ENCODE measurements around the gene RASSF8. TPM values are rescaled to one million over a fixed set of nuclear protein-coding genes. Genes with fewer than 3 reads are reported as not detected.

Gene RASSF8, protein sequence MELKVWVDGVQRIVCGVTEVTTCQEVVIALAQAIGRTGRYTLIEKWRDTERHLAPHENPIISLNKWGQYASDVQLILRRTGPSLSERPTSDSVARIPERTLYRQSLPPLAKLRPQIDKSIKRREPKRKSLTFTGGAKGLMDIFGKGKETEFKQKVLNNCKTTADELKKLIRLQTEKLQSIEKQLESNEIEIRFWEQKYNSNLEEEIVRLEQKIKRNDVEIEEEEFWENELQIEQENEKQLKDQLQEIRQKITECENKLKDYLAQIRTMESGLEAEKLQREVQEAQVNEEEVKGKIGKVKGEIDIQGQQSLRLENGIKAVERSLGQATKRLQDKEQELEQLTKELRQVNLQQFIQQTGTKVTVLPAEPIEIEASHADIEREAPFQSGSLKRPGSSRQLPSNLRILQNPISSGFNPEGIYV
- total RNA-seq, result not detected
- not detected for polyA plus RNA-seq

GRCh38 chr12:25958428-25959070 is at the start of gene RASSF8:
RASSF8 (plus strand) TSS chr12:25958682; CDS start chr12:26055344, 96,662 bp downstream.
- no peaks in the 10 kb centered on the region for H3K36me3 Mint-ChIP-seq
- peaks cover 7 to 31% (median 14%) of the 10 kb centered on the region in 4 donors for H3K4me1 Mint-ChIP-seq
- Histone ChIP-seq H3K36me3 (ENCODE audit: insufficient read depth, low read length) (no peaks in the 10 kb centered on the region), H3K27ac (ENCODE audit: low read depth, low read length) (no peak within 1 kb of the TSS), H3K4me3 (ENCODE audit: low read length in 2 of 2) (peak within 1 kb of the TSS in 1 of 2 donors; percentile 11), H3K4me1 (ENCODE audit: insufficient read depth, low read length) (peaks cover 17% of the 10 kb centered on the region), H3K27me3 (ENCODE audit: insufficient read depth, low read length) (peaks cover 17% of the 10 kb centered on the region), H3K9me3 (ENCODE audit: control insufficient read depth in 1 of 2, low read length in 2 of 2) (no peaks in the 10 kb centered on the region)
- ChIA-PET POLR2A (ENCODE audit: partially characterized antibody) (no interaction called here), CTCF (ENCODE audit: partially characterized antibody) (no interaction called here)
- DNase-seq, result no peak
- H3K27me3 Mint-ChIP-seq, result peaks cover 41 to 49% of the 10 kb centered on the region in 2 donors
- no peak within 1 kb of the TSS for H3K27ac Mint-ChIP-seq
- peaks cover 0 to 5% (median 0%) of the 10 kb centered on the region in 8 donors for H3K9me3 Mint-ChIP-seq
- peak within 1 kb of the TSS; percentile 63 to 81 (median 72) for H3K4me3 Mint-ChIP-seq
- intact Hi-C loops (cut with micrococcal nuclease), result no loop called here

GRCh38 chr12:25914551-25914950 is 43.9 kb upstream of the RASSF8 start:
- no peak overlapping the region for H3K4me3 ChIP-seq (ENCODE audit: low read length in 2 of 2)
- H3K27me3 ChIP-seq (ENCODE audit: insufficient read depth, low read length), result no peaks in the 10 kb centered on the region
- H3K36me3 ChIP-seq (ENCODE audit: insufficient read depth, low read length), result no peaks in the 10 kb centered on the region
- ChIA-PET CTCF (ENCODE audit: partially characterized antibody) (no interaction called here), POLR2A (ENCODE audit: partially characterized antibody) (no interaction called here)
- no peaks in the 10 kb centered on the region for H3K9me3 ChIP-seq (ENCODE audit: control insufficient read depth in 1 of 2, low read length in 2 of 2)
- H3K27ac ChIP-seq (ENCODE audit: low read depth, low read length), result no peak overlapping the region
- H3K27ac Mint-ChIP-seq, result no peak overlapping the region
- H3K9me3 Mint-ChIP-seq, result peaks cover 0 to 4% (median 0%) of the 10 kb centered on the region in 8 donors
- DNase-seq, result no peak
- intact Hi-C loops (cut with micrococcal nuclease), result no loop called here
- H3K4me1 ChIP-seq (ENCODE audit: insufficient read depth, low read length), result no peaks in the 10 kb centered on the region
- peaks cover 3 to 7% of the 10 kb centered on the region in 2 donors for H3K27me3 Mint-ChIP-seq
- H3K36me3 Mint-ChIP-seq, result no peaks in the 10 kb centered on the region
- no peaks in the 10 kb centered on the region for H3K4me1 Mint-ChIP-seq
- H3K4me3 Mint-ChIP-seq, result no peak overlapping the region

GRCh38 chr12:25924491-25925001 is 33.9 kb upstream of the RASSF8 start:
- Histone ChIP-seq H3K36me3 (ENCODE audit: insufficient read depth, low read length) (no peaks in the 10 kb centered on the region), H3K27ac (ENCODE audit: low read depth, low read length) (no peak overlapping the region), H3K27me3 (ENCODE audit: insufficient read depth, low read length) (no peaks in the 10 kb centered on the region), H3K4me1 (ENCODE audit: insufficient read depth, low read length) (no peaks in the 10 kb centered on the region), H3K9me3 (ENCODE audit: control insufficient read depth in 1 of 2, low read length in 2 of 2) (no peaks in the 10 kb centered on the region), H3K4me3 (ENCODE audit: low read length in 2 of 2) (no peak overlapping the region)
- no peaks in the 10 kb centered on the region for H3K4me1 Mint-ChIP-seq
- no peak for DNase-seq
- no peak overlapping the region for H3K27ac Mint-ChIP-seq
- H3K36me3 Mint-ChIP-seq, result no peaks in the 10 kb centered on the region
- POLR2A ChIA-PET (ENCODE audit: partially characterized antibody), result no interaction called here
- intact Hi-C loops (cut with micrococcal nuclease), result no loop called here
- H3K27me3 Mint-ChIP-seq, result no peaks in the 10 kb centered on the region
- CTCF ChIA-PET (ENCODE audit: partially characterized antibody), result no interaction called here
- H3K4me3 Mint-ChIP-seq, result no peak overlapping the region
- H3K9me3 Mint-ChIP-seq, result peaks cover 0 to 4% (median 0%) of the 10 kb centered on the region in 8 donors

DNA sequence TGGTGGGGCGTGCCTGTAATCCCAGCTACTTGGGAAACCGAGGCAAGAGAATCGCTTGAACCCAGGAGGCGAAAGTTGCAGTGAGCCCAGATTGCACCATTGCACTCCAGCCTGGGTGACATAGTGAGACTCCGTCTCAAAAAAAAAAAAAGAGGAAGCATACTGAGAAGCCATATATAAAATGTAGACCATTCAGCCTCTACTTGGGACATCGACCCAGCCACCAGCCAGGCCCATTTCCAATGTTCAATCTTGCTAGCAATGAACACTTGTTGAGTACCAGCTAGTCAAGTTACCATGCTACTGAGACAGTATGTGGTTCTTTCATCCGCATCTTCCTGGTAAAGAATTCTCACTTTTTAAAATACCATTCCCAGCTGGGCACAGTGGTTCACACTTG is 33.4 kb upstream of the RASSF8 start:
- CTCF ChIA-PET (ENCODE audit: partially characterized antibody), result no interaction called here
- intact Hi-C loops (cut with micrococcal nuclease), result no loop called here
- H3K36me3 Mint-ChIP-seq, result no peaks in the 10 kb centered on the region

GRCh38 chr12:25926536-25926935 is 31.9 kb upstream of the RASSF8 start:
- Histone ChIP-seq H3K4me3 (ENCODE audit: low read length in 2 of 2) (no peak overlapping the region), H3K9me3 (ENCODE audit: control insufficient read depth in 1 of 2, low read length in 2 of 2) (no peaks in the 10 kb centered on the region), H3K4me1 (ENCODE audit: insufficient read depth, low read length) (no peaks in the 10 kb centered on the region), H3K27me3 (ENCODE audit: insufficient read depth, low read length) (no peaks in the 10 kb centered on the region), H3K36me3 (ENCODE audit: insufficient read depth, low read length) (no peaks in the 10 kb centered on the region), H3K27ac (ENCODE audit: low read depth, low read length) (no peak overlapping the region)
- intact Hi-C loops (cut with micrococcal nuclease), result no loop called here
- Mint-ChIP-seq H3K4me1 (no peaks in the 10 kb centered on the region), H3K27ac (no peak overlapping the region), H3K36me3 (no peaks in the 10 kb centered on the region), H3K9me3 (peaks cover 0 to 4% (median 0%) of the 10 kb centered on the region in 8 donors), H3K4me3 (no peak overlapping the region), H3K27me3 (no peaks in the 10 kb centered on the region)
- POLR2A ChIA-PET (ENCODE audit: partially characterized antibody), result no interaction called here
- DNase-seq, result no peak
- CTCF ChIA-PET (ENCODE audit: partially characterized antibody), result no interaction called here

More for the DNA sequence above, 33.4 kb upstream of the RASSF8 start:
- H3K9me3 ChIP-seq (ENCODE audit: control insufficient read depth in 1 of 2, low read length in 2 of 2), result no peaks in the 10 kb centered on the region
- Mint-ChIP-seq H3K27ac (no peak overlapping the region), H3K27me3 (no peaks in the 10 kb centered on the region), H3K9me3 (peaks cover 0 to 4% (median 0%) of the 10 kb centered on the region in 8 donors), H3K4me3 (no peak overlapping the region), H3K4me1 (no peaks in the 10 kb centered on the region)
- no peak overlapping the region for H3K27ac ChIP-seq (ENCODE audit: low read depth, low read length)
- POLR2A ChIA-PET (ENCODE audit: partially characterized antibody), result no interaction called here
- no peaks in the 10 kb centered on the region for H3K4me1 ChIP-seq (ENCODE audit: insufficient read depth, low read length)
- no peak overlapping the region for H3K4me3 ChIP-seq (ENCODE audit: low read length in 2 of 2)
- no peaks in the 10 kb centered on the region for H3K36me3 ChIP-seq (ENCODE audit: insufficient read depth, low read length)
- DNase-seq, result no peak
- H3K27me3 ChIP-seq (ENCODE audit: insufficient read depth, low read length), result no peaks in the 10 kb centered on the region

DNA sequence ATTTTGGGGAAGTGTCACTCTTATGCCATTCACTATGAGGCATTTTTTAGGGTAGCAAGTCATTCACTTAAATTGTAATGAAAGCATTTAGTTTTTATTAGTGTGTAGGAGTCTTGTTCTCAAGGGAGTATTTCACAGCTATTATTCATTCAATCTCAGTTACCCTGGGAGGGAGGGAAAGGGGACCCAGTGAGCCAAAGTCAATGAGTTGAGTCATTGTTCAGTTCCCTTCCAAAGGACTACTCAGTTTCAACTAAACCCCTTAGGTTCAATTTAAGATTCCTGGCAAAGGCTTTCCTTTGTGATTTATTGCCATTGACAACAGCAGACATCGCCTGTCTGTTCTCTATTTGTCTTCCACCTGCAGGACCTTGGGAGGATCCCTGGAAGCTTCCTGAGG is 29.3 kb upstream of the RASSF8 start:
- Histone ChIP-seq H3K9me3 (ENCODE audit: control insufficient read depth in 1 of 2, low read length in 2 of 2) (no peaks in the 10 kb centered on the region), H3K27me3 (ENCODE audit: insufficient read depth, low read length) (no peaks in the 10 kb centered on the region), H3K4me3 (ENCODE audit: low read length in 2 of 2) (no peak overlapping the region), H3K4me1 (ENCODE audit: insufficient read depth, low read length) (no peaks in the 10 kb centered on the region), H3K36me3 (ENCODE audit: insufficient read depth, low read length) (no peaks in the 10 kb centered on the region), H3K27ac (ENCODE audit: low read depth, low read length) (no peak overlapping the region)
- intact Hi-C loops (cut with micrococcal nuclease), result no loop called here
- Mint-ChIP-seq H3K27me3 (no peaks in the 10 kb centered on the region), H3K9me3 (peaks cover 0 to 5% (median 0%) of the 10 kb centered on the region in 8 donors), H3K36me3 (no peaks in the 10 kb centered on the region), H3K4me3 (no peak overlapping the region), H3K27ac (no peak overlapping the region), H3K4me1 (no peaks in the 10 kb centered on the region)
- ChIA-PET CTCF (ENCODE audit: partially characterized antibody) (no interaction called here), POLR2A (ENCODE audit: partially characterized antibody) (no interaction called here)
- DNase-seq, result no peak

GRCh38 chr12:25932971-25933370 is 25.5 kb upstream of the RASSF8 start:
- POLR2A ChIA-PET (ENCODE audit: partially characterized antibody), result no interaction called here
- no peak overlapping the region for H3K4me3 Mint-ChIP-seq
- intact Hi-C loops (cut with micrococcal nuclease), result no loop called here
- no peak overlapping the region for H3K4me3 ChIP-seq (ENCODE audit: low read length in 2 of 2)
- peaks cover 0 to 1% (median 0%) of the 10 kb centered on the region in 8 donors for H3K9me3 Mint-ChIP-seq
- no peak overlapping the region for H3K27ac Mint-ChIP-seq
- no peak for DNase-seq
- CTCF ChIA-PET (ENCODE audit: partially characterized antibody), result no interaction called here
- no peaks in the 10 kb centered on the region for H3K27me3 ChIP-seq (ENCODE audit: insufficient read depth, low read length)
- no peaks in the 10 kb centered on the region for H3K36me3 Mint-ChIP-seq
- no peaks in the 10 kb centered on the region for H3K36me3 ChIP-seq (ENCODE audit: insufficient read depth, low read length)
- no peaks in the 10 kb centered on the region for H3K4me1 ChIP-seq (ENCODE audit: insufficient read depth, low read length)
- no peaks in the 10 kb centered on the region for H3K4me1 Mint-ChIP-seq
- no peak overlapping the region for H3K27ac ChIP-seq (ENCODE audit: low read depth, low read length)
- no peaks in the 10 kb centered on the region for H3K9me3 ChIP-seq (ENCODE audit: control insufficient read depth in 1 of 2, low read length in 2 of 2)
- peaks cover 0 to 1% of the 10 kb centered on the region in 2 donors for H3K27me3 Mint-ChIP-seq
